Loucy (cell line): ENCODE data around the gene VMAC.

ENCODE experiments used
- EZH2phosphoT487 ChIP-seq: fragments of 200-600 bp; IDR thresholded peaks from 2 replicates; pipeline ENCODE4 v1.6.1; 2018; ENCODE audit warnings: antibody characterized with exemption, mild to moderate bottlenecking, moderate library complexity, borderline replicate concordance
- TF ChIP-seq, protein P1 (sequence below): fragments of 200-600 bp; sonication (generic); conservative IDR thresholded peaks from 2 replicates; pipeline ENCODE4 v1.5.1; 2014; ENCODE audit warnings: mild to moderate bottlenecking, antibody characterized with exemption, low read length

DNA sequence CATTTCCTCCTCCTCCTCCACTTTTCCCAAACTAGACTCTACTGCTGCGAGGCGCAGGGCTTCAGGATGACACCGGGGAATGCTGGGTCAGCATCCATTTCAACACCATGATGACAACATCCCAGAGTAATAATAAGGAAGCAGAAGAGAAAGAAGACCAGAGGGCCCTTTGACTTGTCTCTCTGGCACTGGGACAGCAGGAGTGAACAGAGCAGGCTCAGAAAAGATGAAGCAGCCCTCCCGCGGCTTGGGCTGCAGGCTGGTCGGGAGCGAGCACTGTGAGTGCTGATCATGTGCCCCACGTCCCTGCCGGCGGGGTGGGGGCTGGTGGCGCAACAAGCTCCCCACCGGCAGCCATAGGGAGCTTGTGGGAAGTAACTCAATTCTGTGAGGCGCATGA, 42.8 kb downstream of the VMAC start:
- TF ChIP-seq, protein P1, sequence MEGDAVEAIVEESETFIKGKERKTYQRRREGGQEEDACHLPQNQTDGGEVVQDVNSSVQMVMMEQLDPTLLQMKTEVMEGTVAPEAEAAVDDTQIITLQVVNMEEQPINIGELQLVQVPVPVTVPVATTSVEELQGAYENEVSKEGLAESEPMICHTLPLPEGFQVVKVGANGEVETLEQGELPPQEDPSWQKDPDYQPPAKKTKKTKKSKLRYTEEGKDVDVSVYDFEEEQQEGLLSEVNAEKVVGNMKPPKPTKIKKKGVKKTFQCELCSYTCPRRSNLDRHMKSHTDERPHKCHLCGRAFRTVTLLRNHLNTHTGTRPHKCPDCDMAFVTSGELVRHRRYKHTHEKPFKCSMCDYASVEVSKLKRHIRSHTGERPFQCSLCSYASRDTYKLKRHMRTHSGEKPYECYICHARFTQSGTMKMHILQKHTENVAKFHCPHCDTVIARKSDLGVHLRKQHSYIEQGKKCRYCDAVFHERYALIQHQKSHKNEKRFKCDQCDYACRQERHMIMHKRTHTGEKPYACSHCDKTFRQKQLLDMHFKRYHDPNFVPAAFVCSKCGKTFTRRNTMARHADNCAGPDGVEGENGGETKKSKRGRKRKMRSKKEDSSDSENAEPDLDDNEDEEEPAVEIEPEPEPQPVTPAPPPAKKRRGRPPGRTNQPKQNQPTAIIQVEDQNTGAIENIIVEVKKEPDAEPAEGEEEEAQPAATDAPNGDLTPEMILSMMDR: no peak
- no peak for TF ChIP-seq EZH2phosphoT487
